OCI-LY3 (cell line): ENCODE results near the gene SHH.

Experiments
- H2AFZ ChIP-seq: fragments of 200-600, 300-600 bp; shearing (Covaris generic); 2 replicates; pipeline ENCODE4 v1.6.0; 2014; ENCODE audit warnings: antibody characterized with exemption, low read depth, low read length
- H3K27ac ChIP-seq: fragments of 200-600, 300-600 bp; sonication (generic); 2 replicates; pipeline ENCODE4 v1.5.1; 2014; ENCODE audit warnings: mild to moderate bottlenecking, low read length, moderate library complexity, mixed read lengths
- H3K27me3 ChIP-seq: fragments of 200-600, 300-600 bp; sonication (generic); 2 replicates; pipeline ENCODE4 v1.6.1; 2014; ENCODE audit warnings: low read depth, low read length, mixed read lengths
- H3K36me3 ChIP-seq: fragments of 200-600, 300-600 bp; sonication (generic); replicated peaks from 2 replicates; pipeline ENCODE3; 2014; ENCODE audit warnings: low read depth, low read length, mixed read lengths
- H3K4me1 ChIP-seq: fragments of 300-600, 200-600 bp; sonication (generic); 2 replicates; pipeline ENCODE4 v1.6.1; 2014; ENCODE audit warnings: low read length, mixed read lengths
- H3K4me2 ChIP-seq: fragments of 200-600, 300-600 bp; sonication (generic); 2 replicates; pipeline ENCODE4 v1.6.1; 2014; ENCODE audit warnings: low read length, mixed read lengths
- H3K4me3 ChIP-seq: fragments of 300-600, 200-600 bp; sonication (generic); 2 replicates; pipeline ENCODE4 v1.5.1; 2014; ENCODE audit warnings: antibody characterized with exemption, mild to moderate bottlenecking, low read length, moderate library complexity
- H3K79me2 ChIP-seq: fragments of 300-600, 200-600 bp; shearing (Covaris generic); 2 replicates; pipeline ENCODE4 v1.6.1; 2014; ENCODE audit warnings: mild to moderate bottlenecking, low read length, mixed read lengths
- H3K9ac ChIP-seq: fragments of 300-600, 200-600 bp; shearing (Covaris generic); 2 replicates; pipeline ENCODE4 v1.6.0; 2014; ENCODE audit warnings: mild to moderate bottlenecking, low read length, moderate library complexity
- H3K9me3 ChIP-seq: fragments of 200-600, 300-600 bp; shearing (Covaris generic); 2 replicates; pipeline ENCODE4 v1.6.1; 2014; ENCODE audit warnings: low read length, mixed read lengths; ENCODE audit not compliant: insufficient read depth
- H4K20me1 ChIP-seq: fragments of 200-600, 300-600 bp; sonication (generic); 2 replicates; pipeline ENCODE4 v1.6.1; 2016; ENCODE audit warnings: low read length, mixed read lengths; ENCODE audit not compliant: insufficient read depth
- EZH2phosphoT487 ChIP-seq: fragments of 200-600 bp; shearing (Covaris generic); IDR thresholded peaks from 2 replicates; pipeline ENCODE4 v1.6.1; 2018; ENCODE audit warnings: antibody characterized with exemption, mixed run types, low read depth
- TF ChIP-seq, protein P1 (sequence below): fragments of 200-600, 300-600 bp; sonication (generic); IDR thresholded peaks from 2 replicates; pipeline ENCODE4 v1.5.1; 2014; ENCODE audit warnings: antibody characterized with exemption, low read length, low read depth

Gene SHH

DNA sequence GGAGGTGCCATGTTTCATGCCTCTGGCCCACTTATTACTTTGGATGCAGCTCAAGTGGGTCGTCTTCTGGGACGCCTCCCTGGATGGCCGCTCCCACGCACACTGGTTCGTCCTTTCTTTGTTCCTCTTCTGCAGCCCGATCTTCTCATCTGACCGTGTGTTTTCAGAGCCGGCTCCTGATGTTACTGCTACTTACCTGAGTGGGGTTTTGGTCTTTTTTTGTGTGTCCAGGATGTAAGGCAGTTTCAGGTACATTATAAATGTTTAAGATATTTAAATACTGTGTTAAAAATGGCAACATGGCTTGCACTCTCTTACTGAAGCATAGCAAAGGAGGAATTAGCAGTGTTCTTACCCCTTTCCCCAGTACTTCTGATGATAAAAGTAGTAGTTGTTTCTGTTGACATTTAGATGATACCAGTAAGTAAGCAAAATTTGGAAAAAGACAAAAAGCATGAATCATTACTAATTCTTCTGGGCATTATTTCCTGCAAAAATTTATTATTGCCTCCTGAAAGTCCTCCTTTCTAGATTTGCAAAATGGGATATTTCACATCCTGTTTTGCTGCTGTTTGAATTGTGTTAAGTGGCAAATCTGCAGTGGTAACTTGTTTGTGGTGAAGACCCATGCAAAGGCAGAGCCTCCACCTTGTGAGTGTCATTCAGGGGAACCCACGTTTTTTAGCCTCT lies 59.4 kb downstream of the SHH start:
- peak overlapping the region; percentile 56 for H3K4me3 ChIP-seq
- H3K4me2 ChIP-seq: peak overlapping the region; percentile 85
- H3K36me3 ChIP-seq: peaks cover 22% of the 10 kb centered on the region

DNA sequence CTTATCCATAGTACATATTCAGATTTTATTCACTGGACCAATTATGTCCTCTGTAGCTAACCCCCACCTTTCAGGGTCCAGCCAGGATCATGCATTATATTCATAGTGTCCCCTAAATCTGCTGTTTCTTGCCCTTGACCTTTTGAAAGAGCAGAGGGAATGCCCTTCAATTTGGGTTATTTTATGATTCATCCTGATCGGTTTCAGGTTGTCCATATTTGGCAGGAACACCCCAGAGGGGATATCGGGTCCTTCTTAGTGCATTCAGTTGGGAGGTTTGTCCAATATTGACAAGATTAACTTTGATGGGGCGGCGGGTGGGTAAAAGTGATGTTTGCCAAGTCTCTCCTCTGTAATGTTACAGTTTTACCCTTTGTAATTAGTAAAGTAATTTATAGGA lies 60.9 kb downstream of the SHH start:
- Histone ChIP-seq H3K36me3 (peaks cover 19% of the 10 kb centered on the region), H3K4me1 (peaks cover 83% of the 10 kb centered on the region), H3K9ac (no peak overlapping the region), H3K27ac (no peak overlapping the region), H3K4me2 (peak overlapping the region; percentile 85; the same call in 1 of the 2 replicates), H4K20me1 (peaks cover 78% of the 10 kb centered on the region), H3K79me2 (peaks cover 80% of the 10 kb centered on the region), H3K27me3 (no peaks in the 10 kb centered on the region), H3K4me3 (no peak overlapping the region), H3K9me3 (no peaks in the 10 kb centered on the region), H2AFZ (no peak overlapping the region)
- TF ChIP-seq, protein P1, sequence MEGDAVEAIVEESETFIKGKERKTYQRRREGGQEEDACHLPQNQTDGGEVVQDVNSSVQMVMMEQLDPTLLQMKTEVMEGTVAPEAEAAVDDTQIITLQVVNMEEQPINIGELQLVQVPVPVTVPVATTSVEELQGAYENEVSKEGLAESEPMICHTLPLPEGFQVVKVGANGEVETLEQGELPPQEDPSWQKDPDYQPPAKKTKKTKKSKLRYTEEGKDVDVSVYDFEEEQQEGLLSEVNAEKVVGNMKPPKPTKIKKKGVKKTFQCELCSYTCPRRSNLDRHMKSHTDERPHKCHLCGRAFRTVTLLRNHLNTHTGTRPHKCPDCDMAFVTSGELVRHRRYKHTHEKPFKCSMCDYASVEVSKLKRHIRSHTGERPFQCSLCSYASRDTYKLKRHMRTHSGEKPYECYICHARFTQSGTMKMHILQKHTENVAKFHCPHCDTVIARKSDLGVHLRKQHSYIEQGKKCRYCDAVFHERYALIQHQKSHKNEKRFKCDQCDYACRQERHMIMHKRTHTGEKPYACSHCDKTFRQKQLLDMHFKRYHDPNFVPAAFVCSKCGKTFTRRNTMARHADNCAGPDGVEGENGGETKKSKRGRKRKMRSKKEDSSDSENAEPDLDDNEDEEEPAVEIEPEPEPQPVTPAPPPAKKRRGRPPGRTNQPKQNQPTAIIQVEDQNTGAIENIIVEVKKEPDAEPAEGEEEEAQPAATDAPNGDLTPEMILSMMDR: no peak
- no peak for TF ChIP-seq EZH2phosphoT487

More for the DNA sequence above, 59.4 kb downstream of the SHH start:
- Histone ChIP-seq H2AFZ (no peak overlapping the region), H3K4me1 (peaks cover 86% of the 10 kb centered on the region), H3K9ac (no peak overlapping the region; the same call in 1 of the 2 replicates), H3K9me3 (no peaks in the 10 kb centered on the region), H3K79me2 (peaks cover 88% of the 10 kb centered on the region), H4K20me1 (peaks cover 93% of the 10 kb centered on the region), H3K27ac (peak overlapping the region; percentile 23; the same call in 1 of the 2 replicates), H3K27me3 (no peaks in the 10 kb centered on the region)
- no peak for TF ChIP-seq EZH2phosphoT487
- TF ChIP-seq, protein P1: no peak

DNA sequence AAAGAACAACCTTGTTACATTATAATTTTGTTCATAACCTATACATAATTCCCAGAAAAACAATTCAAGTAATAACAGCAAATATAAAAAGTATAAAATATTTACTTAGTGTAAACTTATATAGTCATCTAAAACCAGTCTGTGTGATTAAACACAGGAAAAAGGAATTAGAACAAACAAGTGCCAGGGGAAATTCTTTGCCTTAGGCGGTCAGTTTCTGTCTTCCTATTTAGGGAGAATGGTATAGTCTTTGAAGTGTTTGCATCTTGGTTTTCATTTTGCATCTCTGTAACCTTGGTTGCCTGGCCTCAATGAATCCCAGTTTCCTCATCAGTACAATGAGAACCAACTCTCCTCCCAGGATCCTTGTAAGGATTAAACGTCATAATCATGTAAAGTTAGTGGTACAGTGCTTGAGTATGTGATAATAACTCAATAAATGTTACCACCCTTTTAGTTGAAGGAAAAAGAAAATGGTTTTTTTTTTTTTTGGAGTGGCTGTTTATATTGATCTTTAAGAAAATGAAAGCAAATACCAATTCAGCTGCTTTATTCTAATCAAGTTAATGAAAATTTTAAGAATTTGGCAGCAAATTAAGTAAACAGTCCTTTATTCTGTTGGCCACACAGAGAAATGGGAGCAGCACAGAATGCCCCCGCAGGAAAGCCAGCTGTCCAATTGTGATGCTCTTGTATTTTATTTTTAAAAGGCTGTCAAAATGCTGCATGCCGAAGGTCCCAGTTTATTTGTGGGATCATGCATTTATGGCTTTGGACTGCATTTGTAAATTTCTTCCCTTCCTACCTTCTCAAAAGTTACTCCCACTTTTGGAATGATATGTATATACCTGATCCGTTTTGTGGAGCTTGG lies 61.8 kb downstream of the SHH start:
- H3K9me3 ChIP-seq: no peaks in the 10 kb centered on the region
- TF ChIP-seq, protein P1: no peak
- no peak for TF ChIP-seq EZH2phosphoT487
- peaks cover 83% of the 10 kb centered on the region for H3K4me1 ChIP-seq
- no peak overlapping the region for H2AFZ ChIP-seq
- peaks cover 79% of the 10 kb centered on the region for H3K79me2 ChIP-seq
- peaks cover 29% of the 10 kb centered on the region for H3K36me3 ChIP-seq
- no peak overlapping the region for H3K9ac ChIP-seq
- no peak overlapping the region for H3K27ac ChIP-seq
- H3K4me2 ChIP-seq: peak overlapping the region; percentile 9; the same call in 1 of the 2 replicates
- peaks cover 69% of the 10 kb centered on the region for H4K20me1 ChIP-seq
- no peak overlapping the region for H3K4me3 ChIP-seq
- no peaks in the 10 kb centered on the region for H3K27me3 ChIP-seq
